T-helper 2 cell treated with Interferon-gamma antibody and Interleukin-4, amounts not matched to agents 100 ng/mL and 5 ng/mL, for 36 hours (primary cell): Measurements from ENCODE around the gene RNF223. TPM values are rescaled to one million over a fixed set of nuclear protein-coding genes. Genes with fewer than 3 reads are reported as not detected.
"Not testable (repeated sequence)": the region's sequence is repeated elsewhere in the genome, so short reads cannot be mapped to it uniquely, and the experiment has no call there.

Experiments
- intact Hi-C: fragments of 100-400 bp; cut with micrococcal nuclease; formaldehyde crosslinking; loops from one replicate; pipeline ENCODE4 v1.15.1; 2023
- total RNA-seq: library from RNA; stranded (reverse); gene quantifications from 2 replicates; pipeline ENCODE4 v1.2.3, GENCODE V29; 2022

The RNF223 gene
- total RNA-seq, 1 donor from 2014 or later = not detected

- intact Hi-C loops = no loop called here
Observed at GRCh38 chr1:1075148-1075935, 1.2 kb upstream of the RNF223 start.

GRCh38 chr1:1074631-1075147, 583 bp upstream of the RNF223 start:
- intact Hi-C loops = no loop called here

- intact Hi-C loops = no loop called here
Observed at GRCh38 chr1:1072849-1073742, 1.0 kb downstream of the RNF223 start.

GRCh38 chr1:1072299-1072848, 1.7 kb downstream of the RNF223 start:
- intact Hi-C loops = no loop called here

GRCh38 chr1:1071486-1072298, 2.4 kb downstream of the RNF223 start:
- intact Hi-C loops = no loop called here

- intact Hi-C loops = loop anchor here (2.0 kb wide), 1 partner anchor 57 kb away; the partner anchor contains the start of gene ISG15
Observed at GRCh38 chr1:1069711-1070676, 4.1 kb downstream of the RNF223 start.

GRCh38 chr1:1069056-1069710, 4.9 kb downstream of the RNF223 start:
- intact Hi-C loops = loop anchor here (2.0 kb wide), 1 partner anchor 56 kb away; the partner anchor contains the start of gene ISG15

- intact Hi-C loops = loop anchor here (2.0 kb wide), 1 partner anchor 56 kb away; the partner anchor contains the start of gene ISG15
Observed at GRCh38 chr1:1068517-1069055, 5.5 kb downstream of the RNF223 start.

- intact Hi-C loops = loop anchor here (2.0 kb wide), 1 partner anchor 55 kb away; the partner anchor contains the start of gene ISG15
Observed at GRCh38 chr1:1067860-1068516, 6.1 kb downstream of the RNF223 start.

GRCh38 chr1:1067284-1067859, 6.7 kb downstream of the RNF223 start:
- intact Hi-C loops = no loop called here

GRCh38 chr1:1066403-1067283, 7.5 kb downstream of the RNF223 start:
- intact Hi-C loops = no loop called here

GRCh38 chr1:1065940-1066304, 8.2 kb downstream of the RNF223 start:
- intact Hi-C loops = not testable (repeated sequence)

GRCh38 chr1:1065265-1065939, 8.7 kb downstream of the RNF223 start:
- intact Hi-C loops = no loop called here

GRCh38 chr1:1063945-1064831, 9.9 kb downstream of the RNF223 start:
- intact Hi-C loops = loop anchor here (1.0 to 5.0 kb wide), 3 partner anchors 31 to 80 kb away; partner anchors contain the start of gene HES4
